IPS DF 6.9 (cell line): ENCODE measurements around the gene TCF12.

Source experiments
- DNase-seq: peaks from one replicate; pipeline ENCODE4 v3.0.0-alpha.2; 2013; ENCODE audit warnings: low read depth, low spot score
- H3K27ac ChIP-seq: one replicate; pipeline ENCODE4 v1.5.1; 2013; ENCODE audit warnings: low read length, control low read depth
- H3K27me3 ChIP-seq: 2 replicates; pipeline ENCODE4 v1.6.1; 2013; ENCODE audit warnings: mild to moderate bottlenecking, low read length; ENCODE audit not compliant: control insufficient read depth, insufficient read depth
- H3K36me3 ChIP-seq: 2 replicates; pipeline ENCODE4 v1.6.1; 2013; ENCODE audit warnings: low read length; ENCODE audit not compliant: control insufficient read depth, insufficient read depth
- H3K4me1 ChIP-seq: 2 replicates; pipeline ENCODE4 v1.6.1; 2013; ENCODE audit warnings: low read length; ENCODE audit not compliant: control insufficient read depth, insufficient read depth
- H3K4me3 ChIP-seq: 2 replicates; pipeline ENCODE4 v1.5.1; 2013; ENCODE audit warnings: mild to moderate bottlenecking, low read length
- H3K9me3 ChIP-seq: 2 replicates; pipeline ENCODE4 v1.6.1; 2013; ENCODE audit warnings: low read length, inconsistent platforms; ENCODE audit not compliant: control insufficient read depth, insufficient read depth
- WGBS: extraction: QIAGEN DNeasy Blood & Tissue Kit; methylation state at CpG from one replicate; pipeline ENCODE4 v1.1.7; 2013; ENCODE audit warnings: mixed read lengths, missing lambda C conversion rate; ENCODE audit not compliant: insufficient read length, insufficient coverage; 5-methylcytosine and 5-hydroxymethylcytosine counted together

The TCF12 gene

GRCh38 chr15:57253500-57253899 is 335.1 kb downstream of the TCF12 start:
- H3K9me3 ChIP-seq = no peaks in the 10 kb centered on the region
- no peak for DNase-seq
- H3K4me1 ChIP-seq = no peaks in the 10 kb centered on the region
- WGBS = no CpG with 5 or more reads among the region's 2 CpGs
- H3K27ac ChIP-seq = no peak overlapping the region
- H3K4me3 ChIP-seq = no peak overlapping the region
- no peaks in the 10 kb centered on the region; the same call in 1 of the 2 replicates for H3K36me3 ChIP-seq
- H3K27me3 ChIP-seq = no peaks in the 10 kb centered on the region

GRCh38 chr15:57255751-57256341 is 337.4 kb downstream of the TCF12 start:
- Histone ChIP-seq H3K9me3 (no peaks in the 10 kb centered on the region), H3K27me3 (no peaks in the 10 kb centered on the region), H3K27ac (no peak overlapping the region), H3K4me3 (no peak overlapping the region), H3K36me3 (no peaks in the 10 kb centered on the region; the same call in 1 of the 2 replicates), H3K4me1 (no peaks in the 10 kb centered on the region)
- WGBS = no CpG with 5 or more reads among the region's 6 CpGs
- no peak for DNase-seq

- Histone ChIP-seq H3K4me3 (no peak overlapping the region), H3K4me1 (no peaks in the 10 kb centered on the region), H3K36me3 (no peaks in the 10 kb centered on the region; the same call in 1 of the 2 replicates), H3K9me3 (no peaks in the 10 kb centered on the region), H3K27me3 (no peaks in the 10 kb centered on the region), H3K27ac (no peak overlapping the region)
- no CpG with 5 or more reads among the region's 2 CpGs for whole genome bisulfite sequencing
- no peak for DNase-seq
These were observed 338.5 kb downstream of the TCF12 start for GRCh38 chr15:57256939-57257338.

GRCh38 chr15:57259568-57260040 is 341.2 kb downstream of the TCF12 start:
- Histone ChIP-seq H3K4me3 (no peak overlapping the region), H3K36me3 (no peaks in the 10 kb centered on the region; the same call in 1 of the 2 replicates), H3K4me1 (no peaks in the 10 kb centered on the region), H3K27me3 (no peaks in the 10 kb centered on the region), H3K9me3 (no peaks in the 10 kb centered on the region), H3K27ac (no peak overlapping the region)
- peak; percentile 43 for DNase-seq
- WGBS = no CpG with 5 or more reads among the region's 6 CpGs

GRCh38 chr15:57263520-57263919 is 345.1 kb downstream of the TCF12 start:
- no peak for DNase-seq
- H3K4me1 ChIP-seq = no peaks in the 10 kb centered on the region
- no peaks in the 10 kb centered on the region for H3K36me3 ChIP-seq
- H3K27me3 ChIP-seq = no peaks in the 10 kb centered on the region
- no CpG with 5 or more reads among the region's 3 CpGs for WGBS
- H3K27ac ChIP-seq = no peak overlapping the region
- H3K9me3 ChIP-seq = no peaks in the 10 kb centered on the region
- no peak overlapping the region for H3K4me3 ChIP-seq

- WGBS = no CpG with 5 or more reads among the region's 9 CpGs
- Histone ChIP-seq H3K4me3 (no peak overlapping the region), H3K4me1 (no peaks in the 10 kb centered on the region), H3K36me3 (peaks cover 7% of the 10 kb centered on the region; the same call in 1 of the 2 replicates), H3K27me3 (no peaks in the 10 kb centered on the region), H3K9me3 (no peaks in the 10 kb centered on the region), H3K27ac (no peak overlapping the region)
- DNase-seq = no peak
These were observed 354.4 kb downstream of the TCF12 start for GRCh38 chr15:57272771-57273357.

GRCh38 chr15:57273402-57273801 is 355.0 kb downstream of the TCF12 start:
- H3K36me3 ChIP-seq = peaks cover 7% of the 10 kb centered on the region; the same call in 1 of the 2 replicates
- H3K27me3 ChIP-seq = no peaks in the 10 kb centered on the region
- H3K4me3 ChIP-seq = no peak overlapping the region
- no peak for DNase-seq
- H3K27ac ChIP-seq = no peak overlapping the region
- no CpG with 5 or more reads among the region's 1 CpG for WGBS
- H3K4me1 ChIP-seq = no peaks in the 10 kb centered on the region
- H3K9me3 ChIP-seq = no peaks in the 10 kb centered on the region

GRCh38 chr15:57278439-57278838 is 360.0 kb downstream of the TCF12 start:
- no peaks in the 10 kb centered on the region for H3K4me1 ChIP-seq
- H3K36me3 ChIP-seq = peaks cover 3% of the 10 kb centered on the region; the same call in 1 of the 2 replicates
- no CpG with 5 or more reads among the region's 3 CpGs for WGBS
- no peaks in the 10 kb centered on the region for H3K9me3 ChIP-seq
- H3K4me3 ChIP-seq = no peak overlapping the region
- no peak overlapping the region for H3K27ac ChIP-seq
- DNase-seq = no peak
- H3K27me3 ChIP-seq = no peaks in the 10 kb centered on the region

- H3K27me3 ChIP-seq = no peaks in the 10 kb centered on the region
- H3K4me3 ChIP-seq = no peak overlapping the region
- no peak for DNase-seq
- no peaks in the 10 kb centered on the region for H3K4me1 ChIP-seq
- no peaks in the 10 kb centered on the region for H3K36me3 ChIP-seq
- WGBS = no CpG with 5 or more reads among the region's 3 CpGs
- H3K27ac ChIP-seq = no peak overlapping the region
- H3K9me3 ChIP-seq = no peaks in the 10 kb centered on the region
These were observed 362.0 kb downstream of the TCF12 start for GRCh38 chr15:57280464-57280863.

GRCh38 chr15:57281321-57281720 is 362.9 kb downstream of the TCF12 start:
- no peak for DNase-seq
- no CpG with 5 or more reads among the region's 8 CpGs for WGBS
- peaks cover 2% of the 10 kb centered on the region; the same call in 1 of the 2 replicates for H3K4me1 ChIP-seq
- no peaks in the 10 kb centered on the region for H3K9me3 ChIP-seq
- H3K27ac ChIP-seq = no peak overlapping the region
- no peaks in the 10 kb centered on the region for H3K27me3 ChIP-seq
- H3K36me3 ChIP-seq = no peaks in the 10 kb centered on the region
- no peak overlapping the region for H3K4me3 ChIP-seq

GRCh38 chr15:57282686-57283085 is 364.2 kb downstream of the TCF12 start:
- H3K4me1 ChIP-seq = peaks cover 2% of the 10 kb centered on the region; the same call in 1 of the 2 replicates
- DNase-seq = no peak
- H3K4me3 ChIP-seq = no peak overlapping the region
- WGBS = no CpG with 5 or more reads among the region's 3 CpGs
- no peak overlapping the region for H3K27ac ChIP-seq
- no peaks in the 10 kb centered on the region for H3K27me3 ChIP-seq
- H3K9me3 ChIP-seq = no peaks in the 10 kb centered on the region
- H3K36me3 ChIP-seq = no peaks in the 10 kb centered on the region
